Left cardiac atrium (tissue), 2 donors: ENCODE data around the gene TRIM41. TPM values are rescaled to one million over a fixed set of nuclear protein-coding genes. Genes with fewer than 3 reads are reported as not detected.

Source experiments
- microRNA-seq, 2 donors: library from miRNA; unstranded; fragments of <30 nt; microRNA quantifications; one replicate each; pipeline ENCODE4 v1.2.0, GENCODE V29; 2020
- total RNA-seq, 2 donors: library from RNA; stranded (reverse); fragmentation: NEBNext Ultra II Directional; extraction: Animal tissue kit (Norgen Biotek cat#: 25700); gene quantifications; one replicate each; pipeline ENCODE4 v1.2.1, GENCODE V29; 2021
- donor health status: DM: no; HTN: yes; CAD: no; lungs with severe emphysema.
- donor health status: DM: yes; HTN: yes; CAD: no.

TRIM41 gene
- total RNA-seq, 2 donors from 2014 or later, result 17.1 to 19.1 TPM

Small RNA genes lying within 50 kb of the gene (microRNA-seq; reads per million reads assigned to microRNA genes)
- gene MIR4638, result 0.40 to 0.54 reads per million in 2 donors

Other genes with a start within 250 kb of the TRIM41 start
- under 1 TPM in 1 of 2 donors, not detected in 1; 0.13 TPM for gene BTNL3, start 234.4 kb upstream of the TRIM41 start, total RNA-seq
- gene BTNL9, start 183.0 kb upstream of the TRIM41 start, total RNA-seq, result 10 to 100 TPM; 31.4 to 34.1 TPM
- gene OR2V1, start 92.1 kb upstream of the TRIM41 start, total RNA-seq, result not detected
- gene OR2V2, start 75.7 kb upstream of the TRIM41 start, total RNA-seq, result not detected
- 1 to 10 TPM; 5.9 to 9.0 TPM for gene TRIM7, start 18.1 kb upstream of the TRIM41 start, total RNA-seq
- 100 to 1,000 TPM; 713 to 792 TPM for gene RACK1, start 20.6 kb downstream of the TRIM41 start, total RNA-seq
- gene TRIM52, start 37.9 kb downstream of the TRIM41 start, total RNA-seq, result 10 to 100 TPM in 1 of 2 donors, 1 to 10 TPM in 1; 9.8 to 10.1 TPM
- not detected for gene OR4F3, start 144.0 kb downstream of the TRIM41 start, total RNA-seq